OCI-LY1 (cell line): Measurements from ENCODE around the gene CDK5RAP2.

Experiments used
- H2AFZ ChIP-seq: fragments of 200-600 bp; sonication (generic), shearing (Covaris generic); 2 replicates; pipeline ENCODE4 v1.6.0; 2014; ENCODE audit warnings: antibody characterized with exemption, mild to moderate bottlenecking, low read length
- H3F3A ChIP-seq: fragments of 200-600 bp; sonication (generic), shearing (Covaris generic); 2 replicates; pipeline ENCODE4 v1.6.0; 2014; ENCODE audit warnings: mild to moderate bottlenecking, antibody characterized with exemption, low read length, moderate library complexity; ENCODE audit not compliant: insufficient read depth
- H3K27ac ChIP-seq: fragments of 200-600 bp; sonication (generic); 2 replicates; pipeline ENCODE4 v1.5.1; 2014; ENCODE audit warnings: low read length, mixed run types, mild to moderate bottlenecking, low read depth; ENCODE audit not compliant: poor library complexity, severe bottlenecking
- H3K27me3 ChIP-seq: fragments of 200-600 bp; sonication (generic); 2 replicates; pipeline ENCODE4 v1.6.0; 2014; ENCODE audit warnings: antibody characterized with exemption, mild to moderate bottlenecking, low read length, moderate library complexity; ENCODE audit not compliant: insufficient read depth
- H3K36me3 ChIP-seq: fragments of 200-600 bp; sonication (generic); 2 replicates; pipeline ENCODE4 v1.6.1; 2014; ENCODE audit warnings: mild to moderate bottlenecking, antibody characterized with exemption, low read length, moderate library complexity, mixed read lengths; ENCODE audit not compliant: insufficient read depth
- H3K4me1 ChIP-seq: fragments of 200-600 bp; sonication (generic); 2 replicates; pipeline ENCODE4 v1.5.1; 2014; ENCODE audit warnings: mild to moderate bottlenecking, low read length, moderate library complexity; ENCODE audit not compliant: insufficient read depth, severe bottlenecking
- H3K4me2 ChIP-seq: fragments of 200-600 bp; sonication (generic), shearing (Covaris generic); 2 replicates; pipeline ENCODE4 v1.6.1; 2014; ENCODE audit warnings: low read length
- H3K4me3 ChIP-seq: fragments of 200-600 bp; sonication (generic); 2 replicates; pipeline ENCODE4 v1.5.1; 2014; ENCODE audit warnings: low read length, low read depth, mild to moderate bottlenecking, mixed read lengths; ENCODE audit not compliant: poor library complexity, severe bottlenecking
- H3K79me2 ChIP-seq: fragments of 200-600 bp; shearing (Covaris generic); 2 replicates; pipeline ENCODE4 v1.6.1; 2016; ENCODE audit warnings: mixed run types, low read length, mixed read lengths; ENCODE audit not compliant: insufficient read depth
- H3K9ac ChIP-seq: fragments of 200-600 bp; sonication (generic), shearing (Covaris generic); 2 replicates; pipeline ENCODE4 v1.6.1; 2014; ENCODE audit warnings: mild to moderate bottlenecking, low read length, mixed read lengths
- H3K9me2 ChIP-seq: fragments of 200-600 bp; sonication (generic), shearing (Covaris generic); 2 replicates; pipeline ENCODE4 v1.6.1; 2014; ENCODE audit warnings: low read depth, mild to moderate bottlenecking, low read length, mixed read lengths
- H3K9me3 ChIP-seq: fragments of 200-600 bp; shearing (Covaris generic); 2 replicates; pipeline ENCODE4 v1.6.1; 2014; ENCODE audit warnings: low read length, mixed read lengths
- H4K20me1 ChIP-seq: fragments of 200-600 bp; sonication (generic), shearing (Covaris generic); 2 replicates; pipeline ENCODE4 v1.6.0; 2016; ENCODE audit warnings: mild to moderate bottlenecking, low read length; ENCODE audit not compliant: insufficient read depth
- EZH2 ChIP-seq: fragments of 200-600 bp; sonication (generic), shearing (Covaris generic); IDR thresholded peaks from 2 replicates; pipeline ENCODE4 v1.8.0; 2017; ENCODE audit warnings: borderline replicate concordance, mixed run types, mild to moderate bottlenecking, antibody characterized with exemption, low read length, moderate library complexity, mixed read lengths
- TF ChIP-seq, protein P1 (sequence below): fragments of 200-600 bp; sonication (generic), shearing (Covaris generic); IDR thresholded peaks from 2 replicates; pipeline ENCODE4 v1.5.1; 2017; ENCODE audit warnings: mild to moderate bottlenecking, antibody characterized with exemption, low read length, moderate library complexity, mixed read lengths

CDK5RAP2 gene

GRCh38 chr9:120514405-120514804 lies 65.6 kb downstream of the CDK5RAP2 start:
- H4K20me1 ChIP-seq: no peaks in the 10 kb centered on the region
- H3K4me1 ChIP-seq: no peaks in the 10 kb centered on the region
- H3K36me3 ChIP-seq: peaks cover 91% of the 10 kb centered on the region
- H3K27ac ChIP-seq: no peak overlapping the region
- H3K4me3 ChIP-seq: no peak overlapping the region
- no peak overlapping the region for H3K9ac ChIP-seq
- H3F3A ChIP-seq: no peaks in the 10 kb centered on the region
- H3K79me2 ChIP-seq: no peaks in the 10 kb centered on the region
- H3K9me2 ChIP-seq: no peaks in the 10 kb centered on the region
- no peak overlapping the region for H3K4me2 ChIP-seq
- H3K9me3 ChIP-seq: 0 out of 2 replicates have a peak, but pooled peaks cover 6% of the 10 kb centered on the region
- no peak overlapping the region for H2AFZ ChIP-seq
- TF ChIP-seq, protein P1, sequence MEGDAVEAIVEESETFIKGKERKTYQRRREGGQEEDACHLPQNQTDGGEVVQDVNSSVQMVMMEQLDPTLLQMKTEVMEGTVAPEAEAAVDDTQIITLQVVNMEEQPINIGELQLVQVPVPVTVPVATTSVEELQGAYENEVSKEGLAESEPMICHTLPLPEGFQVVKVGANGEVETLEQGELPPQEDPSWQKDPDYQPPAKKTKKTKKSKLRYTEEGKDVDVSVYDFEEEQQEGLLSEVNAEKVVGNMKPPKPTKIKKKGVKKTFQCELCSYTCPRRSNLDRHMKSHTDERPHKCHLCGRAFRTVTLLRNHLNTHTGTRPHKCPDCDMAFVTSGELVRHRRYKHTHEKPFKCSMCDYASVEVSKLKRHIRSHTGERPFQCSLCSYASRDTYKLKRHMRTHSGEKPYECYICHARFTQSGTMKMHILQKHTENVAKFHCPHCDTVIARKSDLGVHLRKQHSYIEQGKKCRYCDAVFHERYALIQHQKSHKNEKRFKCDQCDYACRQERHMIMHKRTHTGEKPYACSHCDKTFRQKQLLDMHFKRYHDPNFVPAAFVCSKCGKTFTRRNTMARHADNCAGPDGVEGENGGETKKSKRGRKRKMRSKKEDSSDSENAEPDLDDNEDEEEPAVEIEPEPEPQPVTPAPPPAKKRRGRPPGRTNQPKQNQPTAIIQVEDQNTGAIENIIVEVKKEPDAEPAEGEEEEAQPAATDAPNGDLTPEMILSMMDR: no peak
- no peak for TF ChIP-seq EZH2
- no peaks in the 10 kb centered on the region for H3K27me3 ChIP-seq

GRCh38 chr9:120513825-120514396 lies 66.1 kb downstream of the CDK5RAP2 start:
- Histone ChIP-seq H3K9me2 (no peaks in the 10 kb centered on the region), H3K4me2 (no peak overlapping the region), H3K9me3 (0 out of 2 replicates have a peak, but pooled peaks cover 6% of the 10 kb centered on the region), H3K4me1 (no peaks in the 10 kb centered on the region), H3K27me3 (no peaks in the 10 kb centered on the region), H3K9ac (no peak overlapping the region), H4K20me1 (no peaks in the 10 kb centered on the region), H3K4me3 (no peak overlapping the region), H3K27ac (no peak overlapping the region), H3K79me2 (no peaks in the 10 kb centered on the region), H3F3A (no peaks in the 10 kb centered on the region), H2AFZ (no peak overlapping the region), H3K36me3 (peaks cover 91% of the 10 kb centered on the region)
- TF ChIP-seq, protein P1: no peak
- no peak for TF ChIP-seq EZH2

- Histone ChIP-seq H3K27me3 (no peaks in the 10 kb centered on the region), H3K4me2 (no peak overlapping the region), H2AFZ (no peak overlapping the region), H4K20me1 (no peaks in the 10 kb centered on the region), H3K9me2 (no peaks in the 10 kb centered on the region), H3K9ac (no peak overlapping the region), H3K4me1 (no peaks in the 10 kb centered on the region), H3K36me3 (peaks cover 95% of the 10 kb centered on the region), H3K27ac (no peak overlapping the region), H3K9me3 (peaks cover 6% of the 10 kb centered on the region; the same call in 1 of the 2 replicates), H3K79me2 (0 out of 2 replicates have a peak, but pooled peaks cover 4% of the 10 kb centered on the region), H3F3A (no peaks in the 10 kb centered on the region), H3K4me3 (no peak overlapping the region)
- TF ChIP-seq EZH2: no peak
- TF ChIP-seq, protein P1: no peak
These were observed 69.2 kb downstream of the CDK5RAP2 start for GRCh38 chr9:120510816-120511215.
